ENCODE measurements around the gene FBXW2. TPM values are rescaled to one million over a fixed set of nuclear protein-coding genes. Genes with fewer than 3 reads are reported as not detected.

Gene FBXW2
- total RNA-seq, 2 donors from 2014 or later, result 22.2 to 31.5 TPM

DNA sequence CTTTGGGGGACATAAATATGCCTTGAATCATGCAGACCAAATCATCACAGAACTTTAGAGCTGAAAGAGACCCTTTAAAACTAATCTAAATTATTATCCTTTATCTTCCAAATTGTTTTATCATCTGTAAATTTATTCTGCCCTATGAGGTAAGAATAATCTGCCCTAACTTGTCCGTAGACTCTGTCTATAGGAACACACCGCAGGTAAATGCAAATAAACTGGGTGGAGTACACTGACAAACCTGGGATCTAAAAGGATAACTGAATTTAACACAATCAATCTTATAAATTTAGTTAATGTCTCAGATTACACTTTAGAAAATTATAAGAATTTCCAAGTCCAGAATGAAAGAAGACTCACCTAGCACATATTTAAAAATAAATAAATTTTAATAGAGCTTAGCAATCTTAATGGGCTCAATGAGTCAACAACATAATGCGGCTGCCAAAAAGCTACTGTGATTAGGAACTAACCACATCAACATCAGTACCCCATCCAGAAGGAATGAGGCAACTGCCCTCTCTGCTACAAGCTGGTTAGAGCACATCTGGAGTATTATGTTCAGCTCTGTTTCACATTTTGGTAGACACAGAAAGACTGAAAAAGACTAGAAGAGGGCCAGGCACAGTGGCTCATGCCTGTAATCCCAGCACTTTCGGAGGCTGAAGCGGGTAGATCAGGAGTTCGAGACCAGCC lies 84.5 kb downstream of the FBXW2 start:
- TF ChIP-seq, protein P1, sequence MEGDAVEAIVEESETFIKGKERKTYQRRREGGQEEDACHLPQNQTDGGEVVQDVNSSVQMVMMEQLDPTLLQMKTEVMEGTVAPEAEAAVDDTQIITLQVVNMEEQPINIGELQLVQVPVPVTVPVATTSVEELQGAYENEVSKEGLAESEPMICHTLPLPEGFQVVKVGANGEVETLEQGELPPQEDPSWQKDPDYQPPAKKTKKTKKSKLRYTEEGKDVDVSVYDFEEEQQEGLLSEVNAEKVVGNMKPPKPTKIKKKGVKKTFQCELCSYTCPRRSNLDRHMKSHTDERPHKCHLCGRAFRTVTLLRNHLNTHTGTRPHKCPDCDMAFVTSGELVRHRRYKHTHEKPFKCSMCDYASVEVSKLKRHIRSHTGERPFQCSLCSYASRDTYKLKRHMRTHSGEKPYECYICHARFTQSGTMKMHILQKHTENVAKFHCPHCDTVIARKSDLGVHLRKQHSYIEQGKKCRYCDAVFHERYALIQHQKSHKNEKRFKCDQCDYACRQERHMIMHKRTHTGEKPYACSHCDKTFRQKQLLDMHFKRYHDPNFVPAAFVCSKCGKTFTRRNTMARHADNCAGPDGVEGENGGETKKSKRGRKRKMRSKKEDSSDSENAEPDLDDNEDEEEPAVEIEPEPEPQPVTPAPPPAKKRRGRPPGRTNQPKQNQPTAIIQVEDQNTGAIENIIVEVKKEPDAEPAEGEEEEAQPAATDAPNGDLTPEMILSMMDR (IDR thresholded peaks at IDR 0.05), result no peak
- Histone ChIP-seq H3K4me3 (no peak overlapping the region), H3K4me1 (peaks cover 0 to 25% of the 10 kb centered on the region in 2 donors), H3K27ac (no peak overlapping the region), H3K36me3 (no peaks in the 10 kb centered on the region), H3K9me3 (no peaks in the 10 kb centered on the region), H3K27me3 (no peaks in the 10 kb centered on the region)
- no peak for DNase-seq (ENCODE audit: low spot score)

GRCh38 chr9:120707170-120707569 lies 86.0 kb downstream of the FBXW2 start:
- Histone ChIP-seq H3K27me3 (no peaks in the 10 kb centered on the region), H3K27ac (no peak overlapping the region), H3K36me3 (no peaks in the 10 kb centered on the region), H3K9me3 (no peaks in the 10 kb centered on the region), H3K4me1 (peaks cover 0 to 10% of the 10 kb centered on the region in 2 donors), H3K4me3 (no peak overlapping the region)
- TF ChIP-seq, protein P1 (IDR thresholded peaks at IDR 0.05), result no peak
- DNase-seq (ENCODE audit: low spot score), result no peak

Other genes with a start within 250 kb of the FBXW2 start
- 10 to 100 TPM; 36.7 to 40.4 TPM for gene CDK5RAP2, start 213.2 kb downstream of the FBXW2 start, total RNA-seq
- gene MEGF9, start 78.9 kb downstream of the FBXW2 start, total RNA-seq, result 10 to 100 TPM; 15.3 to 23.8 TPM
- gene PSMD5, start 49.5 kb upstream of the FBXW2 start, total RNA-seq, result 10 to 100 TPM; 12.8 to 13.9 TPM
- gene PHF19, start 83.8 kb upstream of the FBXW2 start, total RNA-seq, result 10 to 100 TPM; 11.9 to 13.9 TPM
- 1 to 10 TPM; 2.0 to 3.0 TPM for gene TRAF1, start 133.4 kb upstream of the FBXW2 start, total RNA-seq

All from right atrium auricular region (tissue), 2 donors.